Fibroblast of skin of left biceps (primary cell): ENCODE measurements around the gene HSPA5.

Experiments
- DNase-seq, 2 experiments: peaks; one replicate each; pipeline ENCODE4 v3.0.0-alpha.2; 2013; ENCODE audit warnings: low read depth in 2 of 2

The HSPA5 gene

GRCh38 chr9:125189361-125190289 lies 51.5 kb downstream of the HSPA5 start, which contains the start of gene PPP6C:
PPP6C (minus strand) TSS chr9:125189803; CDS start chr9:125189718, 85 bp downstream.
- peak; percentile 85 to 89 for DNase-seq

- DNase-seq, result no peak
Measured at GRCh38 chr9:125189011-125189360, 52.2 kb downstream of the HSPA5 start.
